Mesodermal cell (in vitro differentiated cells): ENCODE data around the gene VIL1.

ENCODE experiments used
- H3K27ac ChIP-seq: 2 replicates; pipeline ENCODE4 v1.7.0; 2013; ENCODE audit warnings: mild to moderate bottlenecking, low read depth, low read length, moderate library complexity; ENCODE audit not compliant: severe bottlenecking
- H3K36me3 ChIP-seq: 2 replicates; pipeline ENCODE4 v1.7.1; 2013; ENCODE audit warnings: mild to moderate bottlenecking, low read length, moderate library complexity; ENCODE audit not compliant: control insufficient read depth, insufficient read depth
- H3K4me1 ChIP-seq: one replicate; pipeline ENCODE4 v1.7.1; 2013; ENCODE audit warnings: mild to moderate bottlenecking, low read length; ENCODE audit not compliant: insufficient read depth, control insufficient read depth, poor library complexity, severe bottlenecking
- H3K4me3 ChIP-seq: 2 replicates; pipeline ENCODE4 v1.7.0; 2013; ENCODE audit warnings: low read length, control low read depth, mild to moderate bottlenecking; ENCODE audit not compliant: insufficient read depth, poor library complexity, severe bottlenecking; ENCODE audit errors: extremely low read depth
- H3K9me3 ChIP-seq: 2 replicates; pipeline ENCODE4 v1.7.1; 2013; ENCODE audit warnings: mild to moderate bottlenecking, low read length, moderate library complexity; ENCODE audit not compliant: control insufficient read depth
- WGBS, 2 experiments: methylation state at CpG; one replicate each; pipeline ENCODE4 v1.1.5; 2013; ENCODE audit warnings: missing lambda C conversion rate in 2 of 2; ENCODE audit not compliant: insufficient coverage in 2 of 2; 5-methylcytosine and 5-hydroxymethylcytosine counted together

The VIL1 gene

GRCh38 chr2:218445602-218446001 lies 26.7 kb downstream of the VIL1 start:
- Histone ChIP-seq H3K4me3 (no peak overlapping the region), H3K9me3 (no peaks in the 10 kb centered on the region), H3K27ac (no peak overlapping the region), H3K4me1 (peaks cover 4% of the 10 kb centered on the region), H3K36me3 (peaks cover 11% of the 10 kb centered on the region)

- WGBS, 2 experiments, result 100% methylated on average over 3 of the region's 6 CpGs; no CpG with 5 or more reads in 1 of the 2 experiments
- Histone ChIP-seq H3K27ac (no peak overlapping the region), H3K4me1 (peaks cover 4% of the 10 kb centered on the region), H3K4me3 (no peak overlapping the region), H3K9me3 (no peaks in the 10 kb centered on the region), H3K36me3 (peaks cover 11% of the 10 kb centered on the region)
These were observed 27.6 kb downstream of the VIL1 start for GRCh38 chr2:218446547-218446946.

GRCh38 chr2:218447072-218447471 lies 28.1 kb downstream of the VIL1 start:
- peaks cover 4% of the 10 kb centered on the region for H3K4me1 ChIP-seq
- H3K9me3 ChIP-seq, result no peaks in the 10 kb centered on the region
- no peak overlapping the region for H3K27ac ChIP-seq
- no peak overlapping the region for H3K4me3 ChIP-seq
- 88 to 96% methylated on average over 1 to 2 of the region's 2 CpGs for WGBS, 2 experiments
- H3K36me3 ChIP-seq, result peaks cover 11% of the 10 kb centered on the region

GRCh38 chr2:218448934-218449333 lies 30.0 kb downstream of the VIL1 start:
- peaks cover 18% of the 10 kb centered on the region for H3K36me3 ChIP-seq
- no peaks in the 10 kb centered on the region for H3K9me3 ChIP-seq
- H3K4me1 ChIP-seq, result peaks cover 4% of the 10 kb centered on the region
- H3K4me3 ChIP-seq, result no peak overlapping the region
- 88 to 89% methylated on average over 1 of the region's 3 CpGs for WGBS, 2 experiments
- H3K27ac ChIP-seq, result no peak overlapping the region

- no peaks in the 10 kb centered on the region for H3K4me1 ChIP-seq
- WGBS, 2 experiments, result no CpG with 5 or more reads among the region's 1 CpG
- peaks cover 39% of the 10 kb centered on the region for H3K36me3 ChIP-seq
- no peak overlapping the region for H3K27ac ChIP-seq
- H3K9me3 ChIP-seq, result no peaks in the 10 kb centered on the region
- H3K4me3 ChIP-seq, result no peak overlapping the region
These were observed 33.2 kb downstream of the VIL1 start for GRCh38 chr2:218452079-218452478.

- whole genome bisulfite sequencing, 2 experiments, result no CpG with 5 or more reads among the region's 3 CpGs
These were observed 37.9 kb downstream of the VIL1 start for GRCh38 chr2:218456849-218457248.

GRCh38 chr2:218458598-218458997 lies 39.7 kb downstream of the VIL1 start:
- WGBS, 2 experiments, result 100% methylated on average over 1 of the region's 1 CpG; no CpG with 5 or more reads in 1 of the 2 experiments
- Histone ChIP-seq H3K27ac (no peak overlapping the region), H3K9me3 (no peaks in the 10 kb centered on the region), H3K36me3 (peaks cover 62% of the 10 kb centered on the region), H3K4me1 (no peaks in the 10 kb centered on the region), H3K4me3 (no peak overlapping the region)

More at GRCh38 chr2:218456849-218457248, 37.9 kb downstream of the VIL1 start:
- no peaks in the 10 kb centered on the region for H3K9me3 ChIP-seq
- H3K36me3 ChIP-seq, result peaks cover 59% of the 10 kb centered on the region
- no peak overlapping the region for H3K4me3 ChIP-seq
- no peaks in the 10 kb centered on the region for H3K4me1 ChIP-seq
- H3K27ac ChIP-seq, result no peak overlapping the region

GRCh38 chr2:218465987-218466633 lies 47.2 kb downstream of the VIL1 start:
- Histone ChIP-seq H3K4me1 (no peaks in the 10 kb centered on the region), H3K9me3 (no peaks in the 10 kb centered on the region), H3K4me3 (no peak overlapping the region), H3K36me3 (peaks cover 46% of the 10 kb centered on the region), H3K27ac (no peak overlapping the region)
- WGBS, 2 experiments, result 100% methylated on average over 1 of the region's 3 CpGs

GRCh38 chr2:218470448-218470847 lies 51.5 kb downstream of the VIL1 start:
- WGBS, 2 experiments, result 0% methylated on average over 1 of the region's 1 CpG
- Histone ChIP-seq H3K4me1 (no peaks in the 10 kb centered on the region), H3K9me3 (no peaks in the 10 kb centered on the region), H3K27ac (no peak overlapping the region), H3K36me3 (peaks cover 45% of the 10 kb centered on the region), H3K4me3 (no peak overlapping the region)

GRCh38 chr2:218471036-218471435 lies 52.1 kb downstream of the VIL1 start:
- H3K36me3 ChIP-seq, result peaks cover 48% of the 10 kb centered on the region

GRCh38 chr2:218471982-218472381 lies 53.1 kb downstream of the VIL1 start:
- Histone ChIP-seq H3K36me3 (peaks cover 42% of the 10 kb centered on the region), H3K4me1 (no peaks in the 10 kb centered on the region), H3K27ac (no peak overlapping the region), H3K9me3 (no peaks in the 10 kb centered on the region), H3K4me3 (no peak overlapping the region)
- 97 to 100% methylated on average over 2 to 4 of the region's 5 CpGs for WGBS, 2 experiments

More at GRCh38 chr2:218471036-218471435, 52.1 kb downstream of the VIL1 start:
- Histone ChIP-seq H3K4me1 (no peaks in the 10 kb centered on the region), H3K4me3 (no peak overlapping the region), H3K9me3 (no peaks in the 10 kb centered on the region), H3K27ac (no peak overlapping the region)
- WGBS, 2 experiments, result 100% methylated on average over 2 of the region's 2 CpGs
